ENCODE results near the gene OMA1.

- no peak for TF ChIP-seq EZH2 (IDR thresholded peaks at IDR 0.05; ENCODE audit: borderline replicate concordance, low read depth, low read length, poor library complexity, severe bottlenecking)
- no peak for TF ChIP-seq CTCF (conservative IDR thresholded peaks at IDR 0.05; ENCODE audit: low read depth, low read length)
These were observed 21.8 kb upstream of the OMA1 start for GRCh38 chr1:58568271-58568860.

All from A673 (cell line).